Fibroblast of pulmonary artery (primary cell): ENCODE results near the gene HM13.
"Not testable (repeated sequence)": the region's sequence is repeated elsewhere in the genome, so short reads cannot be mapped to it uniquely, and the experiment has no call there.

Experiments used
- DNase-seq: peaks from one replicate; pipeline ENCODE4 v3.0.0-alpha.2; 2010; ENCODE audit warnings: low read depth
- H3K4me3 ChIP-seq: replicated peaks from 2 replicates; pipeline ENCODE4 v1.5.1; 2011; ENCODE audit warnings: low read depth, mild to moderate bottlenecking, control low read depth, low read length, moderate library complexity
- TF ChIP-seq, protein P1 (sequence below): IDR thresholded peaks from 2 replicates; pipeline ENCODE4 v1.5.1; 2011; ENCODE audit warnings: mild to moderate bottlenecking, control low read depth, low read length, inconsistent platforms; ENCODE audit errors: missing control alignments

The HM13 gene

GRCh38 chr20:31593221-31594001 is 79.2 kb downstream of the HM13 start:
- TF ChIP-seq, protein P1, sequence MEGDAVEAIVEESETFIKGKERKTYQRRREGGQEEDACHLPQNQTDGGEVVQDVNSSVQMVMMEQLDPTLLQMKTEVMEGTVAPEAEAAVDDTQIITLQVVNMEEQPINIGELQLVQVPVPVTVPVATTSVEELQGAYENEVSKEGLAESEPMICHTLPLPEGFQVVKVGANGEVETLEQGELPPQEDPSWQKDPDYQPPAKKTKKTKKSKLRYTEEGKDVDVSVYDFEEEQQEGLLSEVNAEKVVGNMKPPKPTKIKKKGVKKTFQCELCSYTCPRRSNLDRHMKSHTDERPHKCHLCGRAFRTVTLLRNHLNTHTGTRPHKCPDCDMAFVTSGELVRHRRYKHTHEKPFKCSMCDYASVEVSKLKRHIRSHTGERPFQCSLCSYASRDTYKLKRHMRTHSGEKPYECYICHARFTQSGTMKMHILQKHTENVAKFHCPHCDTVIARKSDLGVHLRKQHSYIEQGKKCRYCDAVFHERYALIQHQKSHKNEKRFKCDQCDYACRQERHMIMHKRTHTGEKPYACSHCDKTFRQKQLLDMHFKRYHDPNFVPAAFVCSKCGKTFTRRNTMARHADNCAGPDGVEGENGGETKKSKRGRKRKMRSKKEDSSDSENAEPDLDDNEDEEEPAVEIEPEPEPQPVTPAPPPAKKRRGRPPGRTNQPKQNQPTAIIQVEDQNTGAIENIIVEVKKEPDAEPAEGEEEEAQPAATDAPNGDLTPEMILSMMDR = no peak
- no peak overlapping the region for H3K4me3 ChIP-seq
- peak; percentile 79 for DNase-seq

DNA sequence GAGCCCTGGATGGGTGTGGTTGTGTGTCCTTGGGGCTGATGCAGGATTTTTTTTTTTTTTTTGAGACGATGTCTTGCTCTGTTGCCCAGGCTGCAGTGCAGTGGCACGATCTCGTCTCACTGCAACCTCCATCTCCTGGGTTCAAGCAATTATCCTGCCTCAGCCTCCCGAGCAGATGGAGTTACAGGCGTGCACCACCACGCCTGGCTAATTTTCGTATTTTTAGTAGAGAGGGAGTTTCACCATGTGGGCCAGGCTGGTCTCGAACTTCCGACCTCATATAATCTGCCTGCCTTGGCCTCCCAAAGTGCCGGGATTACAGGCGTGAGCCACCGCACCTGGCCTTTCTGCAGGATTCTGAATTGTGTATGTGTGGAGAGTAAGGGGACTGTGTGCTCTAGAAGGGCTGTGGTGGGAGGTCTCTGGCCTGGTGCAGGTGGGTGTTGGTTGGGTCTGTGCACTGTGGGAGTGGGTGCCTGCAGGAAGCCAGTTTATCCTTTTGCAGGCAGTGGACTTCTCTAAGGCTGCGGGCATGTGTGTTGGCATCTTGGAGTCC is 79.8 kb downstream of the HM13 start:
- H3K4me3 ChIP-seq = no peak overlapping the region
- TF ChIP-seq, protein P1 = no peak
- no peak for DNase-seq

DNA sequence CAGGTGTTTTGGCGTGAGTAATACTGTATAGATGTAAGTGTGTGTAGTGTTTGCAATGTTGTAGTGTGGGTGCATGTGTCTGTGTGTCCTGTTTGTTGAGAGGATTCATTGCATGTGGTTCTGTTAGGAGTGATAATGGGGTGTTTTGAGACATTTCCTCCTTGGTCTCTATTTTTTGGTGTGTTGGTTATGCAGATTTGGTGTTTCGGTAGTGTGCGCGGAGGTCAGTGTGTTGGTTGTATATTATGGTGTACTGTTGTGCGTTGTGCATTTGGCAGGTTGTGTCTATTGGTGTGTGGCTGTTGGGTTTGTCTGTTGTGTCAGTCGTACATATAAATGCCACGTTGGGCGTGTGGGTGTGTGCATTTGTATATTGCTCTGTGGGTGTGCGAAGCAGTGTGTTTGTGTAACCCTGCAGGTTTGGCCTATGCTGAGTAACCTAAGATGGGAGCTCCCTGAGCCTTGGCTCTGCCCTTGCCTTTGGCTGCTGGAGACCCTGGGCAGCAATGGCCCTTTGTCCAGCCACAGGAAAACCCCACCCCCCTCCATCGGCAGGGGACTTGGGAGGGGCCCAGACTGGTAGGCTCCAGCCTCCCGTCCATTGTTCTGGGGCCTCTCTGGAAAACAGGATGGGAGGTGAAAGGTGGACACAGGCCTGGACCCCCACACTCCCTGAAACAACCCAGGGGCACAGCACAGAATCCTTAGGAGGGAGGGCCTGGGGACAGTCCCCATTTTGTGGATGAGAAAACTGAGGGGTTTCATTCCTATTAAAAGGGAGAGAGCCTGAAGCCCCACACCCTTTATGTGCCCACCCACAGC is 80.5 kb downstream of the HM13 start:
- DNase-seq = no peak
- no peak overlapping the region for H3K4me3 ChIP-seq
- TF ChIP-seq, protein P1 = no peak

- H3K4me3 ChIP-seq = no peak overlapping the region
- TF ChIP-seq, protein P1 = no peak
- no peak for DNase-seq
Measured at GRCh38 chr20:31595380-31595653, 81.1 kb downstream of the HM13 start.

DNA sequence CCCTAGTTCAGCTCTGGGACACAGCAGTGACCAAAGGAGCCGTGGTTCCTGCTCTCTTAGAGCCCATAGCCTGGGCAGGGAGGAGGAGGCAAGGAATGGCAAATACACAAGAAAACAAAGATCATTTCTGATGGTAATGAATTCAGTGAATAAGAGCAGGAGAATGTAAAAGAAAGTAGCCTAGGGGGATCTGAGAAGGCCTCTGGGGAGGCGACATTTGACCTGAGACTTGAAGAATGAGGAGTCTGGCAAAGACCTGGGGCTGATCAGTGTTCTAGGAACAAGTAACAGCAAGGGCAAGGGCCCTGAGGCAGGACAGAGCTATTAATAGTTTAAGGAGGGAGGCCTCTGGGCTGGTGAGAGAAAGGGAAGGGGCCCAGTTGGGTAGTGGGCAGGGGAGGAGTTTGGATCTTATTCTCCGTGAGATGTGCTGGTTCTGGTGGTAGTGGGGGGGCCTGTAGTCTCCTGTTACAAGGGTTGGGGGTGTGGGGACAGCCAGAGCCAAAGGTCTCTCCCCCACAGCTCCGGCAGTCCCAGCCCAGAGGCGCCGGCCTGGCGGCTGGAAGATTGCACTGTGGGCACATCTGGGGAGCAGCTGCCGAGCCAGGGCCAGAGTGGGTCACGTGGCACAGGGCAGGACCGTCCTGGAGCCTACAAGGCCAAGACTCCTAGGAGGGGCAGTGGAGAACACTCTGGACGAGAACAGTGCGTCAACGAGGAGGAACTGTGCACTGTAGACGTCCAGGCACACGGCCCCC is 81.6 kb downstream of the HM13 start:
- no peak overlapping the region for H3K4me3 ChIP-seq
- peak; percentile 97 for DNase-seq
- TF ChIP-seq, protein P1 = no peak

DNA sequence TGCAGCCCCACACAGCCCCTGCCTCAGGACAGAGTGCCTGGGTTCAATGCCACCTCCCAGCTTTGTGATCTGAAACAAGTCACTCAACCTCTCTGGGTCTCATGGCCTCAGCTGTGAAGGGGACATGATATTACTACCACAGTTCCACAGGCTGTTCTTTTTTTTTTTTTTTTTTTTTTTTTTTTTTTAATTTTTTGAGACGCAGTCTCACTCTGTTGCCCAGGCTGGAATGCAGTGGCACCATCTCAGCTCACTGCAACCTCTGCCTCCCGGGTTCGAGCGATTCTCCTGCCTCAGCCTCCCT is 82.1 kb downstream of the HM13 start:
- not testable (repeated sequence) for H3K4me3 ChIP-seq

More for the DNA sequence above, 82.1 kb downstream of the HM13 start:
- DNase-seq = not testable (repeated sequence)
